Ascending aorta (tissue), 2 donors: Measurements from ENCODE around the gene GALNT9. TPM values are rescaled to one million over a fixed set of nuclear protein-coding genes. Genes with fewer than 3 reads are reported as not detected.

Experiments used
- DNase-seq, 2 donors: peaks; one replicate each; pipeline ENCODE4 v3.0.0-alpha.2; 2019; ENCODE audit warnings: low spot score in 2 of 2
- H3K27ac ChIP-seq, 2 donors: fragments of 200-600 bp; sonication (generic); one replicate each; pipeline ENCODE4 v1.5.1; 2016 to 2017; ENCODE audit warnings: mild to moderate bottlenecking in 1 of 2
- H3K27me3 ChIP-seq: fragments of 200-600 bp; sonication (generic); one replicate; pipeline ENCODE4 v1.5.1; 2017
- H3K36me3 ChIP-seq, 2 donors: fragments of 200-600 bp; sonication (generic); one replicate each; pipeline ENCODE4 v1.5.1; 2016
- H3K4me1 ChIP-seq, 2 donors: fragments of 200-600 bp; sonication (generic); one replicate each; pipeline ENCODE4 v1.5.1; 2016 to 2017; ENCODE audit warnings: mild to moderate bottlenecking in 1 of 2
- H3K4me3 ChIP-seq, 2 donors: fragments of 200-600 bp; sonication (generic); one replicate each; pipeline ENCODE4 v1.5.1; 2016 to 2017; ENCODE audit warnings: mild to moderate bottlenecking in 1 of 2
- H3K9me3 ChIP-seq, 2 donors: fragments of 200-600 bp; sonication (generic); one replicate each; pipeline ENCODE4 v1.5.1; 2016
- CTCF ChIP-seq, 3 experiments: fragments of 200-600 bp in 2 of 3; fragments of 450-650 bp in 1 of 3; sonication (generic) in 2 of 3; IDR thresholded peaks; one replicate each; pipeline ENCODE4 v1.5.1; 2016 to 2019; ENCODE audit warnings: antibody characterized with exemption in 3 of 3, mild to moderate bottlenecking in 1 of 3, moderate library complexity in 1 of 3
- intact Hi-C: fragments of 100-400 bp; cut with DNase I; formaldehyde crosslinking; loops from one replicate; pipeline ENCODE4 v1.15.1; 2023
- total RNA-seq: library from RNA; depleted of rRNA; stranded (reverse); fragments of >200 nt; gene quantifications from one replicate; pipeline ENCODE4 v1.1.0, GENCODE V29; 2016

GALNT9 gene
- total RNA-seq, 1 donor from 2014 or later, result not detected

- Histone ChIP-seq H3K9me3 (no peaks in the 10 kb centered on the region), H3K27ac (no peak overlapping the region)
Measured at GRCh38 chr12:132356691-132357622, 27.6 kb upstream of the GALNT9 start.

GRCh38 chr12:132355742-132356681 lies 26.6 kb upstream of the GALNT9 start:
- H3K4me1 ChIP-seq, result no peaks in the 10 kb centered on the region
- no peaks in the 10 kb centered on the region for H3K36me3 ChIP-seq
- DNase-seq, result no peak
- no peak overlapping the region for H3K27ac ChIP-seq
- TF ChIP-seq CTCF (IDR thresholded peaks at IDR 0.05), result no peak
- H3K27me3 ChIP-seq, result no peaks in the 10 kb centered on the region
- intact Hi-C loops, result no loop called here
- no peaks in the 10 kb centered on the region for H3K9me3 ChIP-seq
- no peak overlapping the region for H3K4me3 ChIP-seq

More at GRCh38 chr12:132356691-132357622, 27.6 kb upstream of the GALNT9 start:
- Histone ChIP-seq H3K27me3 (no peaks in the 10 kb centered on the region), H3K4me3 (no peak overlapping the region), H3K36me3 (no peaks in the 10 kb centered on the region), H3K4me1 (no peaks in the 10 kb centered on the region)
- no peak for TF ChIP-seq CTCF (IDR thresholded peaks at IDR 0.05)
- intact Hi-C loops, result no loop called here
- no peak for DNase-seq

GRCh38 chr12:132354982-132355680 lies 25.7 kb upstream of the GALNT9 start:
- no peaks in the 10 kb centered on the region for H3K27me3 ChIP-seq
- no peaks in the 10 kb centered on the region for H3K4me1 ChIP-seq
- H3K36me3 ChIP-seq, result no peaks in the 10 kb centered on the region
- no peak for TF ChIP-seq CTCF (IDR thresholded peaks at IDR 0.05)
- DNase-seq, result no peak
- no peak overlapping the region for H3K27ac ChIP-seq
- no peak overlapping the region for H3K4me3 ChIP-seq
- H3K9me3 ChIP-seq, result no peaks in the 10 kb centered on the region
- intact Hi-C loops, result no loop called here

- Histone ChIP-seq H3K27ac (no peak overlapping the region), H3K9me3 (no peaks in the 10 kb centered on the region), H3K36me3 (no peaks in the 10 kb centered on the region), H3K4me1 (no peaks in the 10 kb centered on the region), H3K4me3 (no peak overlapping the region), H3K27me3 (no peaks in the 10 kb centered on the region)
- intact Hi-C loops, result no loop called here
- no peak for TF ChIP-seq CTCF (IDR thresholded peaks at IDR 0.05)
- no peak for DNase-seq
Measured at GRCh38 chr12:132354211-132354981, 25.0 kb upstream of the GALNT9 start.

- Histone ChIP-seq H3K9me3 (no peaks in the 10 kb centered on the region), H3K27ac (no peak overlapping the region), H3K4me3 (no peak overlapping the region), H3K4me1 (no peaks in the 10 kb centered on the region), H3K36me3 (no peaks in the 10 kb centered on the region), H3K27me3 (no peaks in the 10 kb centered on the region)
- intact Hi-C loops, result no loop called here
- DNase-seq, result no peak
- no peak for TF ChIP-seq CTCF (IDR thresholded peaks at IDR 0.05)
Measured at GRCh38 chr12:132353811-132354210, 24.4 kb upstream of the GALNT9 start.
